ENCODE data around the gene UNC119.
"Not testable (repeated sequence)": the region's sequence is repeated elsewhere in the genome, so short reads cannot be mapped to it uniquely, and the experiment has no call there.

UNC119 gene

GRCh38 chr17:28578246-28579195 lies 26.1 kb upstream of the UNC119 start:
- no peak overlapping the region for H3K4me3 Mint-ChIP-seq
- no peak for ATAC-seq (replicated peaks; ENCODE audit: extremely low read depth, poor library complexity, severe bottlenecking)
- no peaks in the 10 kb centered on the region for H3K27me3 Mint-ChIP-seq
- peaks cover 13% of the 10 kb centered on the region for H3K4me1 Mint-ChIP-seq
- DNase-seq (ENCODE audit: low spot score in 2 of 2): no peak
- H3K9me3 Mint-ChIP-seq: no peaks in the 10 kb centered on the region
- no peak overlapping the region for H3K27ac Mint-ChIP-seq (ENCODE audit: low read depth)
- no peaks in the 10 kb centered on the region for H3K36me3 Mint-ChIP-seq (ENCODE audit: insufficient read depth)

GRCh38 chr17:28577466-28577824 lies 25.0 kb upstream of the UNC119 start:
- H3K36me3 Mint-ChIP-seq (ENCODE audit: insufficient read depth): peaks cover 2% of the 10 kb centered on the region
- DNase-seq (ENCODE audit: low spot score in 2 of 2): no peak
- ATAC-seq (replicated peaks; ENCODE audit: extremely low read depth, poor library complexity, severe bottlenecking): no peak
- no peaks in the 10 kb centered on the region for H3K9me3 Mint-ChIP-seq
- H3K4me1 Mint-ChIP-seq: peaks cover 22% of the 10 kb centered on the region
- no peak overlapping the region for H3K27ac Mint-ChIP-seq (ENCODE audit: low read depth)
- no peak overlapping the region for H3K4me3 Mint-ChIP-seq
- H3K27me3 Mint-ChIP-seq: no peaks in the 10 kb centered on the region

- H3K36me3 Mint-ChIP-seq (ENCODE audit: insufficient read depth): peaks cover 4% of the 10 kb centered on the region
- H3K27me3 Mint-ChIP-seq: no peaks in the 10 kb centered on the region
- ATAC-seq (replicated peaks; ENCODE audit: extremely low read depth, poor library complexity, severe bottlenecking) (peak; percentile 96), DNase-seq (ENCODE audit: low spot score in 2 of 2) (peak; percentile 95 to 96)
- no peaks in the 10 kb centered on the region for H3K9me3 Mint-ChIP-seq
- peaks cover 27% of the 10 kb centered on the region for H3K4me1 Mint-ChIP-seq
- H3K4me3 Mint-ChIP-seq: peak within 1 kb of the TSS; percentile 82
- H3K27ac Mint-ChIP-seq (ENCODE audit: low read depth): peak within 1 kb of the TSS; percentile 80
These were observed 24.5 kb upstream of the UNC119 start, which contains the start of gene ALDOC for GRCh38 chr17:28576758-28577465. ALDOC (minus strand) TSS chr17:28576895; CDS start chr17:28575532, 1,363 bp downstream.

GRCh38 chr17:28576016-28576415 lies 23.6 kb upstream of the UNC119 start:
- not testable (repeated sequence) for DNase-seq (ENCODE audit: low spot score in 2 of 2); H3K9me3 Mint-ChIP-seq; H3K27me3 Mint-ChIP-seq; H3K36me3 Mint-ChIP-seq (ENCODE audit: insufficient read depth); ATAC-seq (replicated peaks; ENCODE audit: extremely low read depth, poor library complexity, severe bottlenecking)
- Mint-ChIP-seq H3K4me1 (peaks cover 31% of the 10 kb centered on the region), H3K27ac (ENCODE audit: low read depth) (peak overlapping the region; percentile 80), H3K4me3 (peak overlapping the region; percentile 82)

GRCh38 chr17:28575126-28575795 lies 22.8 kb upstream of the UNC119 start:
- no peak overlapping the region for H3K4me3 Mint-ChIP-seq
- no peaks in the 10 kb centered on the region for H3K9me3 Mint-ChIP-seq
- H3K27me3 Mint-ChIP-seq: no peaks in the 10 kb centered on the region
- H3K36me3 Mint-ChIP-seq (ENCODE audit: insufficient read depth): peaks cover 8% of the 10 kb centered on the region
- peaks cover 36% of the 10 kb centered on the region for H3K4me1 Mint-ChIP-seq
- H3K27ac Mint-ChIP-seq (ENCODE audit: low read depth): no peak overlapping the region
- no peak for DNase-seq (ENCODE audit: low spot score in 2 of 2)
- ATAC-seq (replicated peaks; ENCODE audit: extremely low read depth, poor library complexity, severe bottlenecking): no peak

- H3K4me3 Mint-ChIP-seq: no peak overlapping the region
- ATAC-seq (replicated peaks; ENCODE audit: extremely low read depth, poor library complexity, severe bottlenecking): no peak
- no peaks in the 10 kb centered on the region for H3K27me3 Mint-ChIP-seq
- H3K27ac Mint-ChIP-seq (ENCODE audit: low read depth): no peak overlapping the region
- H3K9me3 Mint-ChIP-seq: no peaks in the 10 kb centered on the region
- no peak for DNase-seq (ENCODE audit: low spot score in 2 of 2)
- peaks cover 43% of the 10 kb centered on the region for H3K4me1 Mint-ChIP-seq
- H3K36me3 Mint-ChIP-seq (ENCODE audit: insufficient read depth): peaks cover 12% of the 10 kb centered on the region
These were observed 22.1 kb upstream of the UNC119 start for GRCh38 chr17:28574526-28574925.

- Mint-ChIP-seq H3K9me3 (no peaks in the 10 kb centered on the region), H3K27ac (ENCODE audit: low read depth) (no peak overlapping the region), H3K36me3 (ENCODE audit: insufficient read depth) (peaks cover 14% of the 10 kb centered on the region), H3K4me3 (no peak overlapping the region), H3K27me3 (no peaks in the 10 kb centered on the region), H3K4me1 (peaks cover 45% of the 10 kb centered on the region)
- ATAC-seq (replicated peaks; ENCODE audit: extremely low read depth, poor library complexity, severe bottlenecking) (no peak), DNase-seq (ENCODE audit: low spot score in 2 of 2) (no peak)
These were observed 21.6 kb upstream of the UNC119 start for GRCh38 chr17:28573966-28574480.

- Mint-ChIP-seq H3K27me3 (no peaks in the 10 kb centered on the region), H3K27ac (ENCODE audit: low read depth) (no peak overlapping the region), H3K36me3 (ENCODE audit: insufficient read depth) (peaks cover 19% of the 10 kb centered on the region)
These were observed 21.1 kb upstream of the UNC119 start for GRCh38 chr17:28573521-28573920.

GRCh38 chr17:28573040-28573380 lies 20.6 kb upstream of the UNC119 start:
- Mint-ChIP-seq H3K9me3 (no peaks in the 10 kb centered on the region), H3K36me3 (ENCODE audit: insufficient read depth) (peaks cover 19% of the 10 kb centered on the region), H3K27me3 (no peaks in the 10 kb centered on the region), H3K27ac (ENCODE audit: low read depth) (no peak overlapping the region), H3K4me3 (no peak overlapping the region), H3K4me1 (peaks cover 52% of the 10 kb centered on the region)
- no peak for ATAC-seq (replicated peaks; ENCODE audit: extremely low read depth, poor library complexity, severe bottlenecking)
- no peak for DNase-seq (ENCODE audit: low spot score in 2 of 2)

More at GRCh38 chr17:28573521-28573920, 21.1 kb upstream of the UNC119 start:
- ATAC-seq (replicated peaks; ENCODE audit: extremely low read depth, poor library complexity, severe bottlenecking) (no peak), DNase-seq (ENCODE audit: low spot score in 2 of 2) (no peak)
- Mint-ChIP-seq H3K4me3 (no peak overlapping the region), H3K4me1 (peaks cover 47% of the 10 kb centered on the region), H3K9me3 (no peaks in the 10 kb centered on the region)

- peak overlapping the region; percentile 97 for H3K4me3 Mint-ChIP-seq
These were observed 20.0 kb upstream of the UNC119 start for GRCh38 chr17:28572259-28573039.

GRCh38 chr17:28571361-28572122 lies 19.1 kb upstream of the UNC119 start, which contains the start of gene PIGS:
PIGS (minus strand) TSS chr17:28571524; CDS start chr17:28571496, 28 bp downstream.
- peaks cover 19% of the 10 kb centered on the region for H3K36me3 Mint-ChIP-seq (ENCODE audit: insufficient read depth)
- ATAC-seq (replicated peaks; ENCODE audit: extremely low read depth, poor library complexity, severe bottlenecking): peak; percentile 98
- peaks cover 57% of the 10 kb centered on the region for H3K4me1 Mint-ChIP-seq
- no peaks in the 10 kb centered on the region for H3K9me3 Mint-ChIP-seq
- peak within 1 kb of the TSS; percentile 89 for H3K27ac Mint-ChIP-seq (ENCODE audit: low read depth)
- peak within 1 kb of the TSS; percentile 97 for H3K4me3 Mint-ChIP-seq
- peak; percentile 69 to 72 for DNase-seq (ENCODE audit: low spot score in 2 of 2)
- no peaks in the 10 kb centered on the region for H3K27me3 Mint-ChIP-seq

More at GRCh38 chr17:28572259-28573039, 20.0 kb upstream of the UNC119 start:
- no peak for ATAC-seq (replicated peaks; ENCODE audit: extremely low read depth, poor library complexity, severe bottlenecking)
- no peak for DNase-seq (ENCODE audit: low spot score in 2 of 2)
- Mint-ChIP-seq H3K36me3 (ENCODE audit: insufficient read depth) (peaks cover 19% of the 10 kb centered on the region), H3K4me1 (peaks cover 58% of the 10 kb centered on the region), H3K9me3 (no peaks in the 10 kb centered on the region), H3K27ac (ENCODE audit: low read depth) (peak overlapping the region; percentile 89), H3K27me3 (no peaks in the 10 kb centered on the region)

Data from central memory CD8-positive, alpha-beta T cell (primary cell).